Activated CD4-positive, alpha-beta T cell treated with anti-CD3 and anti-CD28 coated beads for 1 hour (primary cell): ENCODE data around the gene ROBO4.

Source experiments
- DNase-seq: peaks from one replicate; pipeline ENCODE4 v3.0.0-alpha.2; 2020

The ROBO4 gene

GRCh38 chr11:124917115-124917637 lies 19.5 kb upstream of the ROBO4 start:
- DNase-seq = no peak

GRCh38 chr11:124916370-124916710 lies 18.7 kb upstream of the ROBO4 start:
- DNase-seq = no peak

GRCh38 chr11:124915541-124916369 lies 18.1 kb upstream of the ROBO4 start:
- DNase-seq = no peak

- no peak for DNase-seq
Observed at GRCh38 chr11:124902616-124903015, 5.0 kb upstream of the ROBO4 start.

GRCh38 chr11:124900464-124900863 lies 2.8 kb upstream of the ROBO4 start:
- DNase-seq = no peak

GRCh38 chr11:124899383-124900145 lies 1.9 kb upstream of the ROBO4 start:
- DNase-seq = no peak

- DNase-seq = no peak
Observed at GRCh38 chr11:124898711-124899110, 1.0 kb upstream of the ROBO4 start.

GRCh38 chr11:124898263-124898680 lies 607 bp upstream of the ROBO4 start:
- DNase-seq = no peak

- no peak for DNase-seq
Observed at GRCh38 chr11:124896821-124897391, 759 bp downstream of the ROBO4 start.

GRCh38 chr11:124896071-124896750 lies 1.5 kb downstream of the ROBO4 start:
- no peak for DNase-seq

- no peak for DNase-seq
Observed at GRCh38 chr11:124895471-124895971, 2.1 kb downstream of the ROBO4 start.

- DNase-seq = no peak
Observed at GRCh38 chr11:124894606-124895430, 2.8 kb downstream of the ROBO4 start.

- no peak for DNase-seq
Observed at GRCh38 chr11:124893781-124894401, 3.8 kb downstream of the ROBO4 start.

GRCh38 chr11:124892750-124893454 lies 4.8 kb downstream of the ROBO4 start:
- no peak for DNase-seq

GRCh38 chr11:124892146-124892545 lies 5.5 kb downstream of the ROBO4 start:
- no peak for DNase-seq

GRCh38 chr11:124891373-124891861 lies 6.2 kb downstream of the ROBO4 start:
- no peak for DNase-seq

GRCh38 chr11:124890683-124891372 lies 6.8 kb downstream of the ROBO4 start:
- no peak for DNase-seq

GRCh38 chr11:124890151-124890550 lies 7.5 kb downstream of the ROBO4 start:
- no peak for DNase-seq

- DNase-seq = no peak
Observed at GRCh38 chr11:124889191-124890091, 8.2 kb downstream of the ROBO4 start.
